Breast epithelium (tissue), 3 donors: Measurements from ENCODE around the gene DET1.
"Not testable (repeated sequence)": the region's sequence is repeated elsewhere in the genome, so short reads cannot be mapped to it uniquely, and the experiment has no call there.

Source experiments
- POLR2A ChIP-seq: fragments of 450-650 bp; IDR thresholded peaks from one replicate; pipeline ENCODE4 v1.6.1; 2016; ENCODE audit warnings: antibody characterized with exemption, mild to moderate bottlenecking, moderate library complexity
- TF ChIP-seq, protein P1 (sequence below), 3 donors: fragments of 450-650 bp; IDR thresholded peaks; one replicate each; pipeline ENCODE4 v1.5.1; 2016 to 2017; ENCODE audit warnings: antibody characterized with exemption in 3 of 3, mild to moderate bottlenecking in 3 of 3, moderate library complexity in 3 of 3

- TF ChIP-seq, protein P1, sequence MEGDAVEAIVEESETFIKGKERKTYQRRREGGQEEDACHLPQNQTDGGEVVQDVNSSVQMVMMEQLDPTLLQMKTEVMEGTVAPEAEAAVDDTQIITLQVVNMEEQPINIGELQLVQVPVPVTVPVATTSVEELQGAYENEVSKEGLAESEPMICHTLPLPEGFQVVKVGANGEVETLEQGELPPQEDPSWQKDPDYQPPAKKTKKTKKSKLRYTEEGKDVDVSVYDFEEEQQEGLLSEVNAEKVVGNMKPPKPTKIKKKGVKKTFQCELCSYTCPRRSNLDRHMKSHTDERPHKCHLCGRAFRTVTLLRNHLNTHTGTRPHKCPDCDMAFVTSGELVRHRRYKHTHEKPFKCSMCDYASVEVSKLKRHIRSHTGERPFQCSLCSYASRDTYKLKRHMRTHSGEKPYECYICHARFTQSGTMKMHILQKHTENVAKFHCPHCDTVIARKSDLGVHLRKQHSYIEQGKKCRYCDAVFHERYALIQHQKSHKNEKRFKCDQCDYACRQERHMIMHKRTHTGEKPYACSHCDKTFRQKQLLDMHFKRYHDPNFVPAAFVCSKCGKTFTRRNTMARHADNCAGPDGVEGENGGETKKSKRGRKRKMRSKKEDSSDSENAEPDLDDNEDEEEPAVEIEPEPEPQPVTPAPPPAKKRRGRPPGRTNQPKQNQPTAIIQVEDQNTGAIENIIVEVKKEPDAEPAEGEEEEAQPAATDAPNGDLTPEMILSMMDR (IDR thresholded peaks at IDR 0.05), result not testable (repeated sequence)
- TF ChIP-seq POLR2A, result not testable (repeated sequence)
Observed at GRCh38 chr15:88558026-88558425, 11.5 kb upstream of the DET1 start.
